A549 treated with CORT108297 at 1 μM for 4 hours (cell line): ENCODE results near the gene DNALI1. TPM values are rescaled to one million over a fixed set of nuclear protein-coding genes. Genes with fewer than 3 reads are reported as not detected.

Experiments used
- total RNA-seq: library from RNA; stranded (reverse); fragments of 200-300 nt; extraction: Qiagen RNA extraction; gene quantifications from 5 replicates; pipeline ENCODE4 v1.2.3, GENCODE V29; 2022

Gene DNALI1
- 0.03 to 0.07 TPM (median 0.06 TPM) in 3 of 5 replicates, not detected in the others for total RNA-seq

GRCh38 chr1:37556712-37557196 lies at the start of gene DNALI1:
DNALI1 (plus strand) TSS chr1:37556940; CDS start chr1:37556995, 55 bp downstream.

GRCh38 chr1:37514350-37515184 lies 42.2 kb upstream of the DNALI1 start, which contains the start of gene MEAF6:
MEAF6 (minus strand) TSS chr1:37514766; CDS start chr1:37514746, 20 bp downstream.

GRCh38 chr1:37553927-37554808 lies 2.6 kb upstream of the DNALI1 start, which contains the start of gene SNIP1:
SNIP1 (minus strand) TSS chr1:37554293; CDS start chr1:37554229, 64 bp downstream.

GRCh38 chr1:37595440-37596181 lies 38.9 kb downstream of the DNALI1 start, which contains the start of gene GNL2:
GNL2 (minus strand) TSS chr1:37595937; CDS start chr1:37595822, 115 bp downstream.

Other genes starting within 250 kb of the DNALI1 start
- gene ZC3H12A, start 82.4 kb upstream of the DNALI1 start, total RNA-seq, result 16.3 to 30.9 TPM (median 22.6 TPM) in 5 replicates
- 32.4 to 45.2 TPM (median 35.3 TPM) in 5 replicates for gene MEAF6, start 42.2 kb upstream of the DNALI1 start, total RNA-seq
- 9.8 to 13.0 TPM (median 12.0 TPM) in 5 replicates for gene SNIP1, start 2.6 kb upstream of the DNALI1 start, total RNA-seq
- gene GNL2, start 39.0 kb downstream of the DNALI1 start, total RNA-seq, result 43.4 to 66.6 TPM (median 51.3 TPM) in 5 replicates
- gene RSPO1, start 78.0 kb downstream of the DNALI1 start, total RNA-seq, result 0.09 to 0.16 TPM (median 0.10 TPM) in 5 replicates
- 45.8 to 49.2 TPM (median 46.8 TPM) in 5 replicates for gene CDCA8, start 135.6 kb downstream of the DNALI1 start, total RNA-seq
- 0.63 to 0.91 TPM (median 0.83 TPM) in 5 replicates for gene EPHA10, start 208.2 kb downstream of the DNALI1 start, total RNA-seq
- gene MANEAL, start 236.9 kb downstream of the DNALI1 start, total RNA-seq, result 20.4 to 27.1 TPM (median 26.2 TPM) in 5 replicates